Skeletal muscle tissue (tissue), 5 donors: ENCODE results near the gene OR2B2. TPM values are rescaled to one million over a fixed set of nuclear protein-coding genes. Genes with fewer than 3 reads are reported as not detected.

Source experiments
- H3K27ac ChIP-seq: one replicate; pipeline ENCODE4 v1.7.0; 2013; ENCODE audit warnings: mild to moderate bottlenecking, low read depth, low read length, inconsistent platforms
- H3K27me3 ChIP-seq, 3 donors: one replicate each; pipeline ENCODE4 v1.7.0; 2013; ENCODE audit warnings: low read length in 3 of 3; ENCODE audit not compliant: control insufficient read depth in 3 of 3, insufficient read depth in 3 of 3
- H3K36me3 ChIP-seq, 3 donors: one replicate each; pipeline ENCODE4 v1.7.0; 2013; ENCODE audit warnings: low read length in 3 of 3; ENCODE audit not compliant: control insufficient read depth in 3 of 3, insufficient read depth in 3 of 3
- H3K4me1 ChIP-seq, 3 donors: one replicate each; pipeline ENCODE4 v1.7.0; 2013; ENCODE audit warnings: low read length in 3 of 3, mild to moderate bottlenecking in 3 of 3; ENCODE audit not compliant: control insufficient read depth in 3 of 3, insufficient read depth in 3 of 3
- H3K4me3 ChIP-seq, 3 donors: one replicate each; pipeline ENCODE4 v1.7.0; 2013; ENCODE audit warnings: low read length in 3 of 3
- H3K9ac ChIP-seq, 3 donors: one replicate each; pipeline ENCODE4 v1.7.0; 2013; ENCODE audit warnings: low read length in 3 of 3, mild to moderate bottlenecking in 3 of 3, moderate library complexity in 2 of 3, low read depth in 1 of 3
- H3K9me3 ChIP-seq, 3 donors: one replicate each; pipeline ENCODE4 v1.7.0; 2013; ENCODE audit warnings: low read length in 3 of 3; ENCODE audit not compliant: control insufficient read depth in 3 of 3
- small RNA-seq: library from RNA; depleted of rRNA; stranded (forward); fragments of <200 nt; gene quantifications from one replicate; pipeline ENCODE3, GENCODE V24; 2014
- total RNA-seq: library from RNA; depleted of rRNA; stranded (reverse); fragments of >200 nt; gene quantifications from one replicate; pipeline ENCODE4 v1.2.3, GENCODE V29; 2014
- donor health status: Osteomylitis.

The OR2B2 gene
- total RNA-seq, 1 donor from 2014 or later = not detected

DNA sequence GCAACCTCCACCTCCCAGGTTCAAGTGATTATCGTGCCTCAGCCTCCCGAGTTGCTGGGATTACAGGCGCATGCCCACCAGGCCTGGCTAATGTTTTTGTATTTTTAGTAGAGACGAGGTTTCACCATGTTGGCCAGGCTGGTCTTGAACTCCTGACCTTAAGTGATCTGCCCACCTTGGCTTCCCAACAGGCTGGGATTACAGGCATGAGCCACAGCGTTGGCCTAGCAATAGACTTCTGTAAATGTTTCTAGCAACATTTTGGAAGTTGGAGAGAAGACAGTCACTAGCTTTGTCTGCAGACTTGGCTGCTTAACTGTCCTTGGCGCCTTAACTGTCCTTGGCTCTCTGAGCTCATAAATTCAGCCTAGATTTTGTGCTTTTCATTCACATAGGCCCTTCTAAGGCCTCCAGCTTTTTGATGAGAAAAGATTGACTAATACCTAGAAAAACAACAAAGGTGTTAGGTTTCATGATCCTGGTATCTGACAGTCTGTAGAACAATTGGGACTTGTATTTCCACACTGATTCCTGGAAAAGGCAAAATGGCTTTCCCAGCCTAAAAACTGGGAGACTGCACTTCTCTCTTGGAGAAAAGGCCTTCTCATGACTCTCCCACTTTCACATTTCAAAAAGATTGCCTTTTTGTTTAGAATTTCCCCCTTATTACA lies 49.7 kb downstream of the OR2B2 start:
- no peaks in the 10 kb centered on the region for H3K36me3 ChIP-seq
- no peak overlapping the region for H3K9ac ChIP-seq
- H3K27me3 ChIP-seq = peaks cover 8 to 47% (median 39%) of the 10 kb centered on the region in 3 donors
- H3K4me1 ChIP-seq = peaks cover 24 to 33% (median 25%) of the 10 kb centered on the region in 3 donors
- H3K9me3 ChIP-seq = no peaks in the 10 kb centered on the region
- H3K4me3 ChIP-seq = no peak overlapping the region
- H3K27ac ChIP-seq = no peak overlapping the region

GRCh38 chr6:27861861-27862260 lies 50.3 kb downstream of the OR2B2 start:
- Histone ChIP-seq H3K9me3 (no peaks in the 10 kb centered on the region), H3K4me3 (no peak overlapping the region), H3K36me3 (no peaks in the 10 kb centered on the region), H3K9ac (no peak overlapping the region), H3K27me3 (peaks cover 6 to 41% (median 32%) of the 10 kb centered on the region in 3 donors), H3K27ac (no peak overlapping the region), H3K4me1 (peaks cover 18 to 26% (median 19%) of the 10 kb centered on the region in 3 donors)

- H3K9me3 ChIP-seq = no peaks in the 10 kb centered on the region
- H3K9ac ChIP-seq = no peak overlapping the region
- H3K27ac ChIP-seq = no peak overlapping the region
- no peaks in the 10 kb centered on the region for H3K36me3 ChIP-seq
- H3K27me3 ChIP-seq = peaks cover 6 to 36% (median 28%) of the 10 kb centered on the region in 3 donors
- H3K4me3 ChIP-seq = no peak overlapping the region
- peaks cover 13 to 21% (median 14%) of the 10 kb centered on the region in 3 donors for H3K4me1 ChIP-seq
Measured at GRCh38 chr6:27861276-27861840, 50.8 kb downstream of the OR2B2 start.

Small RNA genes lying within 50 kb of the gene (small RNA-seq; reads per million reads assigned to genes)
- gene RNU7-26P = not detected

Other genes starting within 250 kb of the OR2B2 start
- not detected for gene OR2B6, start 44.8 kb upstream of the OR2B2 start, total RNA-seq
- gene ZNF165, start 168.2 kb upstream of the OR2B2 start, total RNA-seq = under 0.01 TPM
- 3.7 TPM for gene ZSCAN16, start 212.2 kb upstream of the OR2B2 start, total RNA-seq
- 16.2 TPM for gene ZKSCAN8, start 229.5 kb upstream of the OR2B2 start, total RNA-seq